Stomach (tissue), 9 donors: ENCODE data around the gene PLPP7. TPM values are rescaled to one million over a fixed set of nuclear protein-coding genes. Genes with fewer than 3 reads are reported as not detected.

Source experiments
- DNase-seq, 2 donors: peaks; one replicate each; pipeline versions ENCODE4 v3.0.0 to v3.0.0-alpha.2; 2013 to 2019
- H3K27ac ChIP-seq, 5 donors: fragments of 200-600 bp in 4 of 5; sonication (generic) in 4 of 5; one replicate each; pipeline ENCODE4 v1.5.1; 2013 to 2019; ENCODE audit warnings: mild to moderate bottlenecking in 1 of 5, moderate library complexity in 1 of 5
- H3K27me3 ChIP-seq, 3 donors: fragments of 200-600 bp; sonication (generic); one replicate each; pipeline ENCODE4 v1.5.1; 2017 to 2019; ENCODE audit warnings: mixed run types in 1 of 3
- H3K36me3 ChIP-seq, 4 donors: fragments of 200-600 bp; sonication (generic); 1 replicate in 3 of 4; 2 replicates in 1 of 4; pipeline ENCODE4 v1.5.1; 2016 to 2019
- H3K4me1 ChIP-seq, 4 donors: fragments of 200-600 bp; sonication (generic); one replicate each; pipeline ENCODE4 v1.5.1; 2016 to 2019
- H3K4me3 ChIP-seq, 4 donors: fragments of 200-600 bp; sonication (generic) in 3 of 4; one replicate each; pipeline ENCODE4 v1.5.1; 2016 to 2019; ENCODE audit warnings: mild to moderate bottlenecking in 1 of 4
- H3K9me3 ChIP-seq, 4 donors: fragments of 200-600 bp; sonication (generic); one replicate each; pipeline ENCODE4 v1.5.1; 2016 to 2019
- CTCF ChIP-seq, 7 experiments: fragments of 450-650 bp in 4 of 7; fragments of 200-600 bp in 3 of 7; sonication (generic) in 3 of 7; IDR thresholded peaks; one replicate each; pipeline ENCODE4 v1.5.1; 2016 to 2019; ENCODE audit warnings: antibody characterized with exemption in 7 of 7, control low read depth in 2 of 7, mild to moderate bottlenecking in 1 of 7
- EP300 ChIP-seq: sonication (generic); formaldehyde crosslinking; IDR thresholded peaks from one replicate; pipeline ENCODE4 v1.6.1; 2017; ENCODE audit warnings: antibody characterized with exemption
- POLR2A ChIP-seq, 4 donors: fragments of 450-650 bp; IDR thresholded peaks; one replicate each; pipeline ENCODE4 v1.6.1; 2016; ENCODE audit warnings: antibody characterized with exemption in 4 of 4, control low read depth in 2 of 4, mild to moderate bottlenecking in 1 of 4, moderate library complexity in 1 of 4
- POLR2AphosphoS5 ChIP-seq, 3 donors: sonication (generic); formaldehyde crosslinking; IDR thresholded peaks; one replicate each; pipeline ENCODE4 v1.6.1; 2016; ENCODE audit warnings: antibody characterized with exemption in 3 of 3
- WGBS, 5 donors: extraction: QIAGEN DNeasy Blood & Tissue Kit in 3 of 5; methylation state at CpG; one replicate each; pipeline versions ENCODE4 v1.1.5 to v1.1.7; 2013 to 2018; 5-methylcytosine and 5-hydroxymethylcytosine counted together
- intact Hi-C: fragments of 100-400 bp; cut with DNase I; formaldehyde crosslinking; loops from one replicate; pipeline ENCODE4 v1.15.1; 2023; ENCODE audit warnings: low total_unique reads
- polyA plus RNA-seq, 3 donors: library from polyadenylated mRNA; stranded (reverse); fragments of 200-250 nt; gene quantifications; one replicate each; pipeline ENCODE4 v1.2.3, GENCODE V29; 2013
- total RNA-seq, 5 donors: library from RNA; depleted of rRNA; stranded (reverse); fragments of >200 nt; gene quantifications; one replicate each; pipeline versions ENCODE4 v1.1.0 to v1.2.3, GENCODE V29; 2014 to 2016
- donor health status: healthy with polysubstance abuse.
- donor health status: Bipolar disorder and iron deficiency.
- donor health status: healthy.

The PLPP7 gene
- total and polyA plus RNA-seq, 8 donors: 0.29 to 1.8 (median 1.6) TPM; not detected in 1

GRCh38 chr9:131252120-131252519 lies 37.4 kb upstream of the PLPP7 start:
- Histone ChIP-seq H3K9me3 (no peaks in the 10 kb centered on the region), H3K27ac (peak overlapping the region in 3 of 5 donors; percentile 57 to 85 (median 72)), H3K36me3 (no peaks in the 10 kb centered on the region), H3K4me1 (peaks cover 4 to 27% (median 7%) of the 10 kb centered on the region in 4 donors), H3K4me3 (peak overlapping the region in 3 of 4 donors; percentile 21 to 37 (median 31)), H3K27me3 (no peaks in the 10 kb centered on the region)
- DNase-seq: no peak
- WGBS, 5 donors: 83 to 91% (median 87%) methylated on average over 9 to 23 of the region's 23 CpGs
- intact Hi-C loops: no loop called here
- TF ChIP-seq POLR2AphosphoS5 (IDR thresholded peaks at IDR 0.05) (no peak), EP300 (no peak), POLR2A (IDR thresholded peaks at IDR 0.05) (no peak), CTCF (IDR thresholded peaks at IDR 0.05) (no peak)

DNA sequence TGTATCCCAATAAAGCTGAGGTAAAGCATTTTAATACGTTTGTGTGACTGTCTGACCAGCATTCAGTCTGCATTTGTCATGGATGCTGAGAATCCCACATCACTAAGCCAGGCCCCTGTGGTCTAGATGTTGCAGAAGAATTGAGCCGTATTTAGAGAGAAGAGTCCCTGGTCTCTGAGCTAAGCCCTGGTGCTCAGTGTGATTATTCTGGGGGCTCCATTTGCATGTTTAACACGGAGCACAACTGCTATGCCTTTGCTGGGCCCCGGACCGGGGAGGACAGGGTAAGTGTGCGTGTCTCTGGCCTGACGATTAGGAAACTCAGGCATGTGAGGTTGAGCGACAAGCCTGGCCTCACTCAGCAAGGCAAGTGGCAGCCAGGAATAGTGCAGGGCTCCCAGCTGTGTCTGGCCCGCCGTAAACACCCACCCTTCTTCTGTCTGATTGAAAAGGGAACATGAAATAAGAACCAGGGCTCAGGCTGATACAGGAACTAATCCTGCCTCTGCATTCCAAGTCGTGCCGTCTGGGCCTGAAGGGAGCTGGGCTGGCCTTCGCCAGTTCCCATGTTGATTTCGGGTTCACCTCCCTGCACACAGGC lies 35.5 kb upstream of the PLPP7 start:
- TF ChIP-seq EP300: no peak
- TF ChIP-seq CTCF (IDR thresholded peaks at IDR 0.05): no peak
- no peak for TF ChIP-seq POLR2AphosphoS5 (IDR thresholded peaks at IDR 0.05)
- no peak for TF ChIP-seq POLR2A (IDR thresholded peaks at IDR 0.05)
- intact Hi-C loops: no loop called here
- peak overlapping the region in 3 of 5 donors; percentile 38 to 85 (median 83) for H3K27ac ChIP-seq
- peak in 1 of 2 donors; percentile 37 for DNase-seq
- H3K36me3 ChIP-seq: peaks cover 0 to 3% (median under 1%) of the 10 kb centered on the region in 4 donors
- peaks cover 4 to 35% (median 7%) of the 10 kb centered on the region in 4 donors for H3K4me1 ChIP-seq
- H3K4me3 ChIP-seq: no peak overlapping the region
- peaks cover 0 to 10% (median 0%) of the 10 kb centered on the region in 3 donors for H3K27me3 ChIP-seq
- WGBS, 5 donors: 70 to 77% (median 75%) methylated on average over 8 to 14 of the region's 14 CpGs
- no peaks in the 10 kb centered on the region for H3K9me3 ChIP-seq

GRCh38 chr9:131254626-131255025 lies 34.9 kb upstream of the PLPP7 start:
- WGBS, 5 donors: 83 to 92% (median 88%) methylated on average over 14 of the region's 14 CpGs

GRCh38 chr9:131255676-131256197 lies 33.8 kb upstream of the PLPP7 start:
- Histone ChIP-seq H3K36me3 (peaks cover 9 to 19% (median 16%) of the 10 kb centered on the region in 4 donors), H3K4me3 (no peak overlapping the region), H3K27ac (peak overlapping the region; percentile 41 to 85 (median 73)), H3K27me3 (peaks cover 0 to 15% (median 0%) of the 10 kb centered on the region in 3 donors), H3K4me1 (peaks cover 4 to 35% (median 7%) of the 10 kb centered on the region in 4 donors), H3K9me3 (no peaks in the 10 kb centered on the region)
- intact Hi-C loops: no loop called here
- no peak for DNase-seq
- WGBS, 5 donors: 55 to 77% (median 71%) methylated on average over 8 of the region's 8 CpGs
- TF ChIP-seq POLR2AphosphoS5 (IDR thresholded peaks at IDR 0.05) (no peak), POLR2A (IDR thresholded peaks at IDR 0.05) (no peak), EP300 (no peak)

More at GRCh38 chr9:131254626-131255025, 34.9 kb upstream of the PLPP7 start:
- no peak for TF ChIP-seq POLR2A (IDR thresholded peaks at IDR 0.05)
- no peak for TF ChIP-seq POLR2AphosphoS5 (IDR thresholded peaks at IDR 0.05)
- no peak for TF ChIP-seq EP300
- no peak for TF ChIP-seq CTCF (IDR thresholded peaks at IDR 0.05)
- H3K4me3 ChIP-seq: no peak overlapping the region
- intact Hi-C loops: no loop called here
- H3K27me3 ChIP-seq: peaks cover 0 to 15% (median 0%) of the 10 kb centered on the region in 3 donors
- H3K4me1 ChIP-seq: peaks cover 4 to 35% (median 7%) of the 10 kb centered on the region in 4 donors
- H3K36me3 ChIP-seq: peaks cover 0 to 9% (median 7%) of the 10 kb centered on the region in 4 donors
- DNase-seq: no peak
- H3K27ac ChIP-seq: peak overlapping the region in 4 of 5 donors; percentile 12 to 85 (median 60)
- no peaks in the 10 kb centered on the region for H3K9me3 ChIP-seq
